Measurements from ENCODE around the gene PLEKHG4B.
A peak's percentile ranks its signal among the peaks of the same experiment; 100 is the strongest.
"Not testable (repeated sequence)": the region's sequence is repeated elsewhere in the genome, so short reads cannot be mapped to it uniquely, and the experiment has no call there.

PLEKHG4B gene

GRCh38 chr5:91556-92263 is at the start of gene PLEKHG4B:
Gene PLEKHG4B (plus strand): TSS chr5:92168. CDS start chr5:92232, 64 bp downstream.
- no peak for DNase-seq (ENCODE audit: low read depth in 2 of 2)

- DNase-seq (ENCODE audit: low read depth in 2 of 2), result no peak
Observed at GRCh38 chr5:42250-42649, 49.7 kb upstream of the PLEKHG4B start.

- DNase-seq (ENCODE audit: low read depth in 2 of 2), result no peak
Observed at GRCh38 chr5:48192-48591, 43.8 kb upstream of the PLEKHG4B start.

- not testable (repeated sequence) for DNase-seq (ENCODE audit: low read depth in 2 of 2)
Observed at GRCh38 chr5:49530-49929, 42.4 kb upstream of the PLEKHG4B start.

GRCh38 chr5:49953-50544 is 41.9 kb upstream of the PLEKHG4B start:
- no peak for DNase-seq (ENCODE audit: low read depth in 2 of 2)

GRCh38 chr5:50724-51499 is 41.1 kb upstream of the PLEKHG4B start:
- DNase-seq (ENCODE audit: low read depth in 2 of 2), result no peak

- no peak for DNase-seq (ENCODE audit: low read depth in 2 of 2)
Observed at GRCh38 chr5:51500-51823, 40.5 kb upstream of the PLEKHG4B start.

- peak in 1 of 2 donors; percentile 12 for DNase-seq (ENCODE audit: low read depth in 2 of 2)
Observed at GRCh38 chr5:53381-54174, 38.4 kb upstream of the PLEKHG4B start.

- DNase-seq (ENCODE audit: low read depth in 2 of 2), result no peak
Observed at GRCh38 chr5:54175-54730, 37.7 kb upstream of the PLEKHG4B start.

GRCh38 chr5:54876-55569 is 36.9 kb upstream of the PLEKHG4B start:
- DNase-seq (ENCODE audit: low read depth in 2 of 2), result no peak

- no peak for DNase-seq (ENCODE audit: low read depth in 2 of 2)
Observed at GRCh38 chr5:56561-57290, 35.2 kb upstream of the PLEKHG4B start.

GRCh38 chr5:60250-60649 is 31.7 kb upstream of the PLEKHG4B start:
- not testable (repeated sequence) for DNase-seq (ENCODE audit: low read depth in 2 of 2)

- no peak for DNase-seq (ENCODE audit: low read depth in 2 of 2)
Observed at GRCh38 chr5:70440-70839, 21.5 kb upstream of the PLEKHG4B start.

- DNase-seq (ENCODE audit: low read depth in 2 of 2), result not testable (repeated sequence)
Observed at GRCh38 chr5:72316-73180, 19.4 kb upstream of the PLEKHG4B start.

- DNase-seq (ENCODE audit: low read depth in 2 of 2), result not testable (repeated sequence)
Observed at GRCh38 chr5:73181-73447, 18.9 kb upstream of the PLEKHG4B start.

- DNase-seq (ENCODE audit: low read depth in 2 of 2), result no peak
Observed at GRCh38 chr5:73768-74502, 18.0 kb upstream of the PLEKHG4B start.

GRCh38 chr5:74503-75109 is 17.4 kb upstream of the PLEKHG4B start:
- no peak for DNase-seq (ENCODE audit: low read depth in 2 of 2)
